ENCODE results near the gene SSPN.

DNA sequence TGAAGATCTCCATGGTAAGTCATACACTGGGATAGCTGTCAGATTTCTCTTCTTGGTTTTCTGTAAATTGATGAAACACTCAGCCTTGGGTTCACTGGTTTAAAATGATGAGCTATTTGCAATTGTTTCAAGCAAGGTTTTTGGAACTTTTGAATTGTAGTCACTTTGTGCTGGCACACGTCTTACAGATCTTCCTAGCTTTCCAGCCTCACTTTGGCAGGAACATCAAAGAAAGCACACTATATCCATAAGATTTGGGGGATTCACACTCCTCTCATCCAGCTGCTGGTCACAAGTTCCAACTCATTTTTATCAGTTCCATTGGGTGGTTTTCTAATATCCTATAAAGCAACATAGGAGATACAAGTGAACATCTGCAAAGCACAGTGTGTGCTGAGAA is 16.0 kb downstream of the SSPN start:
- no peak for TF ChIP-seq ZC3H10 (CRISPR knock-in tag; IDR thresholded peaks at IDR 0.05)
- TF ChIP-seq, protein P1, sequence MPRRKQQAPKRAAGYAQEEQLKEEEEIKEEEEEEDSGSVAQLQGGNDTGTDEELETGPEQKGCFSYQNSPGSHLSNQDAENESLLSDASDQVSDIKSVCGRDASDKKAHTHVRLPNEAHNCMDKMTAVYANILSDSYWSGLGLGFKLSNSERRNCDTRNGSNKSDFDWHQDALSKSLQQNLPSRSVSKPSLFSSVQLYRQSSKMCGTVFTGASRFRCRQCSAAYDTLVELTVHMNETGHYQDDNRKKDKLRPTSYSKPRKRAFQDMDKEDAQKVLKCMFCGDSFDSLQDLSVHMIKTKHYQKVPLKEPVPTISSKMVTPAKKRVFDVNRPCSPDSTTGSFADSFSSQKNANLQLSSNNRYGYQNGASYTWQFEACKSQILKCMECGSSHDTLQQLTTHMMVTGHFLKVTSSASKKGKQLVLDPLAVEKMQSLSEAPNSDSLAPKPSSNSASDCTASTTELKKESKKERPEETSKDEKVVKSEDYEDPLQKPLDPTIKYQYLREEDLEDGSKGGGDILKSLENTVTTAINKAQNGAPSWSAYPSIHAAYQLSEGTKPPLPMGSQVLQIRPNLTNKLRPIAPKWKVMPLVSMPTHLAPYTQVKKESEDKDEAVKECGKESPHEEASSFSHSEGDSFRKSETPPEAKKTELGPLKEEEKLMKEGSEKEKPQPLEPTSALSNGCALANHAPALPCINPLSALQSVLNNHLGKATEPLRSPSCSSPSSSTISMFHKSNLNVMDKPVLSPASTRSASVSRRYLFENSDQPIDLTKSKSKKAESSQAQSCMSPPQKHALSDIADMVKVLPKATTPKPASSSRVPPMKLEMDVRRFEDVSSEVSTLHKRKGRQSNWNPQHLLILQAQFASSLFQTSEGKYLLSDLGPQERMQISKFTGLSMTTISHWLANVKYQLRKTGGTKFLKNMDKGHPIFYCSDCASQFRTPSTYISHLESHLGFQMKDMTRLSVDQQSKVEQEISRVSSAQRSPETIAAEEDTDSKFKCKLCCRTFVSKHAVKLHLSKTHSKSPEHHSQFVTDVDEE (CRISPR knock-in tag; IDR thresholded peaks at IDR 0.05) = no peak
- TF ChIP-seq ZNF8 (CRISPR knock-in tag; IDR thresholded peaks at IDR 0.05) = no peak

Measured in SK-N-SH treated with all-trans-retinoic acid at 6 μM for 48 hours (cell line).